K562 (cell line): Measurements from ENCODE around the gene NR1D1. TPM values are rescaled to one million over a fixed set of nuclear protein-coding genes. Genes with fewer than 3 reads are reported as not detected.

ENCODE experiments used
- ATF1 ChIP-seq, 2 experiments: fragments of 450-650 bp in 1 of 2; IDR thresholded peaks; 2 replicates each; pipeline ENCODE4 v1.6.1; 2016; ENCODE audit warnings: missing compliant biosample characterization in 1 of 2, missing genetic modification characterization in 1 of 2
- CBFB ChIP-seq: sonication (generic); formaldehyde crosslinking; IDR thresholded peaks from 2 replicates; pipeline ENCODE4 v1.4.0; 2020; ENCODE audit warnings: mild to moderate bottlenecking, missing genetic modification reagents
- CGGBP1 ChIP-seq: fragments of 250-450 bp; sonication (Bioruptor Pico); IDR thresholded peaks from 2 replicates; pipeline ENCODE4 v1.9.0; 2021; ENCODE audit warnings: mild to moderate bottlenecking
- GTF2B ChIP-seq: IDR thresholded peaks from 2 replicates; pipeline ENCODE4 v1.6.1; 2011; ENCODE audit not compliant: insufficient read length; ENCODE audit errors: extremely low read depth
- GTF3C2 ChIP-seq: IDR thresholded peaks from 3 replicates; pipeline ENCODE4 v1.6.1; 2011; ENCODE audit warnings: borderline replicate concordance, mild to moderate bottlenecking, moderate library complexity; ENCODE audit not compliant: insufficient read length; ENCODE audit errors: extremely low read depth
- HDAC2 ChIP-seq: fragments of 450-650 bp; IDR thresholded peaks from 2 replicates; pipeline ENCODE4 v1.6.1; 2016; ENCODE audit warnings: mild to moderate bottlenecking
- JUN ChIP-seq, 2 experiments: sonication (generic) in 1 of 2; formaldehyde crosslinking in 1 of 2; IDR thresholded peaks; 2 replicates each; pipeline versions ENCODE4 v1.6.1 to v1.8.0; 2012 to 2022; ENCODE audit warnings: borderline replicate concordance in 2 of 2, mild to moderate bottlenecking in 2 of 2, improper control_type of control experiment in 1 of 2, low read depth in 1 of 2, low read length in 1 of 2, missing genetic modification reagents in 1 of 2
- KLF16 ChIP-seq: IDR thresholded peaks from 2 replicates; pipeline ENCODE4 v1.6.1; 2016; ENCODE audit warnings: antibody characterized with exemption
- NFE2L1 ChIP-seq: fragments of 450-650 bp; IDR thresholded peaks from 2 replicates; pipeline ENCODE4 v1.6.1; 2016; ENCODE audit warnings: missing genetic modification characterization, low read depth, mild to moderate bottlenecking, missing compliant biosample characterization, moderate library complexity, borderline replicate concordance
- RHOXF2B ChIP-seq: fragments of 250-450 bp; sonication (Bioruptor Pico); conservative IDR thresholded peaks from 2 replicates; pipeline ENCODE4 v1.5.1; 2021
- SOX6 ChIP-seq: fragments of 450-650 bp; IDR thresholded peaks from 2 replicates; pipeline ENCODE4 v1.6.1; 2014; ENCODE audit warnings: mild to moderate bottlenecking
- TRIM28 ChIP-seq: fragments of 450-650 bp; IDR thresholded peaks from 2 replicates; pipeline ENCODE4 v1.6.1; 2017
- ZBTB2 ChIP-seq: fragments of 450-650 bp; IDR thresholded peaks from 2 replicates; pipeline ENCODE4 v1.6.1; 2016; ENCODE audit warnings: antibody characterized with exemption
- ZNF263 ChIP-seq: sonication (generic); formaldehyde crosslinking; IDR thresholded peaks from 2 replicates; pipeline ENCODE4 v1.8.0; 2022; ENCODE audit warnings: mild to moderate bottlenecking, missing genetic modification reagents, borderline replicate concordance
- polyA plus RNA-seq, 8 experiments: library from polyadenylated mRNA; depleted of rRNA in 4 of 8; stranded (reverse) in 5 of 8; unstranded in 3 of 8; fragments of >200 nt; fragmentation: Nextera tagmentation in 2 of 8; fragmentation: Illumina TruSeq in 1 of 8; extraction: Ambion mirVana in 2 of 8; extraction: Trizol in 1 of 8; gene quantifications; 2 replicates each; pipeline versions ENCODE4 v1.2.1 to v1.2.3, GENCODE V29; 2011 to 2014; ENCODE audit warnings: inconsistent platforms in 1 of 8, missing spikeins in 1 of 8
- total RNA-seq, 7 experiments: library from RNA; depleted of rRNA in 6 of 7; stranded (reverse); fragments of >200 nt in 6 of 7; fragmentation: Illumina TruSeq in 2 of 7; extraction: Trizol in 2 of 7; gene quantifications; 2 replicates each; pipeline versions ENCODE4 v1.2.1 to v1.2.3, GENCODE V29; 2011 to 2021; ENCODE audit warnings: low replicate concordance in 1 of 7
- TF ChIP-seq, protein P1 (sequence below), 2 experiments: fragments of 450-650 bp; conservative IDR thresholded peaks; 2 replicates each; pipeline ENCODE4 v1.6.1; 2017; ENCODE audit warnings: mild to moderate bottlenecking in 2 of 2, moderate library complexity in 2 of 2
- TF ChIP-seq, protein P2 (sequence below): sonication (generic); formaldehyde crosslinking; IDR thresholded peaks from 2 replicates; pipeline ENCODE4 v1.8.0; 2022; ENCODE audit warnings: missing genetic modification reagents, mild to moderate bottlenecking, moderate library complexity, borderline replicate concordance
- TF ChIP-seq, protein P3 (sequence below): sonication (generic); formaldehyde crosslinking; IDR thresholded peaks from 2 replicates; pipeline ENCODE4 v1.9.0; 2022; ENCODE audit warnings: mild to moderate bottlenecking, missing genetic modification reagents

The NR1D1 gene
- total and polyA plus RNA-seq, 9 of the 15 experiments (the other 6 are each of a cell fraction or from before 2014, with no cell fraction given): 0.25 to 7.7 (median 0.65) TPM

DNA sequence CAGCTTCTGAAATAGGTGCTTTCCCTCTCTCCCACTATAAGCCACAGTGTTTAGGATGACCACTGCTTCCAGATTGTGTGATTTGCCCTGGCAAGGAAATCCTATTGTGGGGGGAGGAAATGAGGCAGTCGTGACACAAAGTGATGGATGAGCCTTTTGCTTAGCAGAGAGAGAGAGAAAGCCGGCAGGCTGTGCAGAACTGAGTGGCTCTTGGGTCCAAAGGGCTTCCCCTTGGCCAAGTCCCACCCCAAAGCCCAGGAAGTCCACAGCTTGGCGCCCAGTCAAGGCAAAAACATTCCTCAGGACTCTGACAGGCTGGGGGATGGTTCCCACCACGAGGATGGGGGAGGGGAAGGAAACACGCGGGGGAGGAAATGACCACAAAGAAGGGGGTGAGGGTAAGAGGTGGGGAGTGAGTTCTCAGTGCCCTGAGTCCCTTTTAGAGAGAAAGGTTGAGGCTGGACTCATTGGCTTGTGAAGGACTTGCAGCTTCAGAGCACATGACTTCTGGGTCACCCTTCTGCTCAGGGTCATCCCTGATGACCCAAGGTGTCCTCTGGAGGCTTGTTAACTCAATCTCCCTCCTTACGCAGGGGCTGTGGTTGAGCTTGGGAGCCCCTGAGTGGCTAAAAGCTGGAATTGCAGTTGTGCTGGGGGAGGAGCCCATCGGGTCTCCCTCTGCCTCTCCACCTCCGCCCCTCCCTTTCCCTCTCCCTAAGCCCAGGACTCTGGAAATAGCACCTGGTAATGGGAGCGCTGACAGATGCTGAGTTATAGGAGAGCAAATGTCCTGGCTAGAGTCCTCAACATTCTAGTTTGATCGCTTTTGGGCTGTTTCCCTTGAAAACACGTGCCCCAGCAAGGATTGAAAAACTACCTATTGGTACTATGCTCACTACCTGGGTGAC, 11.1 kb upstream of the NR1D1 start (continued):
- no peak for TF ChIP-seq GTF3C2
- TF ChIP-seq, protein P1, sequence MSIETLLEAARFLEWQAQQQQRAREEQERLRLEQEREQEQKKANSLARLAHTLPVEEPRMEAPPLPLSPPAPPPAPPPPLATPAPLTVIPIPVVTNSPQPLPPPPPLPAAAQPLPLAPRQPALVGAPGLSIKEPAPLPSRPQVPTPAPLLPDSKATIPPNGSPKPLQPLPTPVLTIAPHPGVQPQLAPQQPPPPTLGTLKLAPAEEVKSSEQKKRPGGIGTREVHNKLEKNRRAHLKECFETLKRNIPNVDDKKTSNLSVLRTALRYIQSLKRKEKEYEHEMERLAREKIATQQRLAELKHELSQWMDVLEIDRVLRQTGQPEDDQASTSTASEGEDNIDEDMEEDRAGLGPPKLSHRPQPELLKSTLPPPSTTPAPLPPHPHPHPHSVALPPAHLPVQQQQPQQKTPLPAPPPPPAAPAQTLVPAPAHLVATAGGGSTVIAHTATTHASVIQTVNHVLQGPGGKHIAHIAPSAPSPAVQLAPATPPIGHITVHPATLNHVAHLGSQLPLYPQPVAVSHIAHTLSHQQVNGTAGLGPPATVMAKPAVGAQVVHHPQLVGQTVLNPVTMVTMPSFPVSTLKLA (conservative IDR thresholded peaks at IDR 0.05): peak; percentile 89 to 96
- no peak for TF ChIP-seq CGGBP1 (CRISPR knock-in tag)
- TF ChIP-seq SOX6: peak; percentile 77
- peak; percentile 50; the same call in 1 of the 2 replicates for TF ChIP-seq CBFB (CRISPR knock-in tag)
- peak; percentile 77; the same call in 1 of the 2 replicates for TF ChIP-seq ZBTB2
- peak; percentile 51; the same call in 1 of the 2 replicates for TF ChIP-seq KLF16
- TF ChIP-seq GTF2B: no peak
- peak; percentile 91 for TF ChIP-seq HDAC2
- TF ChIP-seq ZNF263 (CRISPR knock-in tag): peak; percentile 94
- TF ChIP-seq JUN (IDR thresholded peaks at IDR 0.05; ENCODE audit: borderline replicate concordance, low read depth, low read length): peak; percentile 71
- no peak for TF ChIP-seq JUN (CRISPR knock-in tag; IDR thresholded peaks at IDR 0.05; ENCODE audit: borderline replicate concordance)
- TF ChIP-seq, protein P2, sequence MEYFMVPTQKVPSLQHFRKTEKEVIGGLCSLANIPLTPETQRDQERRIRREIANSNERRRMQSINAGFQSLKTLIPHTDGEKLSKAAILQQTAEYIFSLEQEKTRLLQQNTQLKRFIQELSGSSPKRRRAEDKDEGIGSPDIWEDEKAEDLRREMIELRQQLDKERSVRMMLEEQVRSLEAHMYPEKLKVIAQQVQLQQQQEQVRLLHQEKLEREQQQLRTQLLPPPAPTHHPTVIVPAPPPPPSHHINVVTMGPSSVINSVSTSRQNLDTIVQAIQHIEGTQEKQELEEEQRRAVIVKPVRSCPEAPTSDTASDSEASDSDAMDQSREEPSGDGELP: peak; percentile 58
- TF ChIP-seq RHOXF2B (CRISPR knock-in tag): no peak
- TF ChIP-seq, protein P3, sequence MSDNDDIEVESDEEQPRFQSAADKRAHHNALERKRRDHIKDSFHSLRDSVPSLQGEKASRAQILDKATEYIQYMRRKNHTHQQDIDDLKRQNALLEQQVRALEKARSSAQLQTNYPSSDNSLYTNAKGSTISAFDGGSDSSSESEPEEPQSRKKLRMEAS: peak; percentile 70; the same call in 1 of the 2 replicates
- TF ChIP-seq NFE2L1: no peak
- TF ChIP-seq ATF1 (CRISPR knock-in tag; IDR thresholded peaks at IDR 0.05): no peak
- TF ChIP-seq ATF1 (tag; IDR thresholded peaks at IDR 0.05): peak; percentile 65
- 0 out of 2 replicates have a peak, but pooled peaks have one; percentile 59 for TF ChIP-seq TRIM28
